Osteoblast (primary cell): Measurements from ENCODE around the gene HSPA9. TPM values are rescaled to one million over a fixed set of nuclear protein-coding genes. Genes with fewer than 3 reads are reported as not detected.

Experiments used
- DNase-seq: peaks from one replicate; pipeline ENCODE4 v3.0.0; 2011; ENCODE audit warnings: low spot score, mixed read lengths; ENCODE audit not compliant: insufficient read length; ENCODE audit errors: missing footprints
- H2AFZ ChIP-seq: 2 replicates; pipeline ENCODE4 v1.6.0; 2011; ENCODE audit warnings: mild to moderate bottlenecking, low read length
- H3K27ac ChIP-seq: 2 replicates; pipeline ENCODE4 v1.5.1; 2011; ENCODE audit warnings: mild to moderate bottlenecking, low read depth, low read length, moderate library complexity
- H3K27me3 ChIP-seq: 2 replicates; pipeline ENCODE4 v1.6.0; 2012; ENCODE audit warnings: mild to moderate bottlenecking, control low read depth, inconsistent platforms, low read length, moderate library complexity; ENCODE audit not compliant: insufficient read depth
- H3K36me3 ChIP-seq: 2 replicates; pipeline ENCODE4 v1.5.1; 2011; ENCODE audit warnings: mild to moderate bottlenecking, low read length, control low read depth, moderate library complexity; ENCODE audit not compliant: insufficient read depth
- H3K4me1 ChIP-seq: 2 replicates; pipeline ENCODE4 v1.5.1; 2011; ENCODE audit warnings: mild to moderate bottlenecking, low read length, control low read depth, moderate library complexity; ENCODE audit not compliant: insufficient read depth
- H3K4me2 ChIP-seq: 2 replicates; pipeline ENCODE4 v1.6.0; 2011; ENCODE audit warnings: mild to moderate bottlenecking, low read length; ENCODE audit not compliant: insufficient read depth
- H3K4me3 ChIP-seq: fragments of 200-600 bp; sonication (generic); 3 replicates; pipeline ENCODE4 v1.5.1; 2012; ENCODE audit warnings: mild to moderate bottlenecking, low read length, inconsistent platforms; ENCODE audit not compliant: insufficient read depth
- H3K79me2 ChIP-seq: 2 replicates; pipeline ENCODE4 v1.6.0; 2012; ENCODE audit warnings: mild to moderate bottlenecking, low read length, control low read depth, inconsistent platforms; ENCODE audit not compliant: insufficient read depth
- H3K9me3 ChIP-seq: 2 replicates; pipeline ENCODE4 v1.5.1; 2011; ENCODE audit warnings: low read depth, low read length, control low read depth
- H4K20me1 ChIP-seq: 2 replicates; pipeline ENCODE4 v1.6.0; 2012; ENCODE audit warnings: mild to moderate bottlenecking, low read length, control low read depth; ENCODE audit not compliant: insufficient read depth
- total RNA-seq: library from RNA; depleted of rRNA; stranded (reverse); fragments of >200 nt; gene quantifications from 2 replicates; pipeline ENCODE4 v1.2.3, GENCODE V29; 2012
- TF ChIP-seq, protein P1 (sequence below): IDR thresholded peaks from 2 replicates; pipeline ENCODE4 v1.5.1; 2011; ENCODE audit warnings: mild to moderate bottlenecking, low read depth, low read length, moderate library complexity; ENCODE audit errors: extremely low read depth

Gene HSPA9
- total RNA-seq, 1 donor, result 624 TPM

DNA sequence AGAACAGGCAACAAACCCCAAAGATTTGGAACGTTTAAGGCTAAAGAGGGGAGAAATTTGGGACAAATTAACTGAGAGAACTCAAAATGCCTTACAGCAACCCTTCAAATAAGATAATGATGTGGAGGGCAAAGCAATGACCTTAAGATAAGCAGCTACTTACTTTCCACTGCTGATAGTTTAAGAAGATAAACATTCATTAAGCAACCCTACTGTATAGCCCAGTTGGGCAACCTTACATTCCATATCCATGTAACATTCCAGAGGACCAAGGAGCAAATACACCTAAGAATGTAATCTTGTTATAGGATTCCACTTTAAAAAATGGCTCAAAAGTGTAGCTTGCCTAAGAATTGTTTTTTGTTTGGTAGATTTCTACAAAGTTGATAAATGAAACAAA, 47.0 kb downstream of the HSPA9 start:
- H3K79me2 ChIP-seq, result peaks cover 97% of the 10 kb centered on the region
- TF ChIP-seq, protein P1, sequence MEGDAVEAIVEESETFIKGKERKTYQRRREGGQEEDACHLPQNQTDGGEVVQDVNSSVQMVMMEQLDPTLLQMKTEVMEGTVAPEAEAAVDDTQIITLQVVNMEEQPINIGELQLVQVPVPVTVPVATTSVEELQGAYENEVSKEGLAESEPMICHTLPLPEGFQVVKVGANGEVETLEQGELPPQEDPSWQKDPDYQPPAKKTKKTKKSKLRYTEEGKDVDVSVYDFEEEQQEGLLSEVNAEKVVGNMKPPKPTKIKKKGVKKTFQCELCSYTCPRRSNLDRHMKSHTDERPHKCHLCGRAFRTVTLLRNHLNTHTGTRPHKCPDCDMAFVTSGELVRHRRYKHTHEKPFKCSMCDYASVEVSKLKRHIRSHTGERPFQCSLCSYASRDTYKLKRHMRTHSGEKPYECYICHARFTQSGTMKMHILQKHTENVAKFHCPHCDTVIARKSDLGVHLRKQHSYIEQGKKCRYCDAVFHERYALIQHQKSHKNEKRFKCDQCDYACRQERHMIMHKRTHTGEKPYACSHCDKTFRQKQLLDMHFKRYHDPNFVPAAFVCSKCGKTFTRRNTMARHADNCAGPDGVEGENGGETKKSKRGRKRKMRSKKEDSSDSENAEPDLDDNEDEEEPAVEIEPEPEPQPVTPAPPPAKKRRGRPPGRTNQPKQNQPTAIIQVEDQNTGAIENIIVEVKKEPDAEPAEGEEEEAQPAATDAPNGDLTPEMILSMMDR, result no peak
- H2AFZ ChIP-seq, result no peak overlapping the region
- no peak overlapping the region for H3K27ac ChIP-seq
- H3K9me3 ChIP-seq, result no peaks in the 10 kb centered on the region
- H3K4me1 ChIP-seq, result no peaks in the 10 kb centered on the region
- no peaks in the 10 kb centered on the region for H3K27me3 ChIP-seq
- H4K20me1 ChIP-seq, result peaks cover 76% of the 10 kb centered on the region
- no peak overlapping the region for H3K4me2 ChIP-seq
- peaks cover 26% of the 10 kb centered on the region for H3K36me3 ChIP-seq
- no peak overlapping the region for H3K4me3 ChIP-seq
- no peak for DNase-seq

DNA sequence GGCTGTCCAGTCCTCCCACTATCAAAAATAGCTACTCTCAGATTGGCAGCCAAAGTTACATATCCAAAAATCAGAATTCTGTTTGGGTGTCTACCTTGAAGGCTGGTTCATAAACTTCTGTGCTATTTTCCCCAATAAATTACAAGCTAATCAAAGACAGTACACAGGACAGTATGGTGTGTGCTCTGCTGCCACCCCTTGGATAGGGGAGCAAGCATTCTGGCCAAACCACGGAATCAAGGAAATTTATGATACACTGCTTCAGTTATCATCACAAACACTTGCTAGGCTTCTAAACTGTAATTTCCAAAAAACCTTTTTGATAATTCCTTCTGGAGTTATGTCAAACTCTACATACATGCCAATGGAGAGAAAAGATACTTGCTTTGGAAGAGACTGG, 48.0 kb downstream of the HSPA9 start:
- peaks cover 26% of the 10 kb centered on the region for H3K36me3 ChIP-seq
- H3K27ac ChIP-seq, result no peak overlapping the region
- TF ChIP-seq, protein P1, result peak; percentile 27

DNA sequence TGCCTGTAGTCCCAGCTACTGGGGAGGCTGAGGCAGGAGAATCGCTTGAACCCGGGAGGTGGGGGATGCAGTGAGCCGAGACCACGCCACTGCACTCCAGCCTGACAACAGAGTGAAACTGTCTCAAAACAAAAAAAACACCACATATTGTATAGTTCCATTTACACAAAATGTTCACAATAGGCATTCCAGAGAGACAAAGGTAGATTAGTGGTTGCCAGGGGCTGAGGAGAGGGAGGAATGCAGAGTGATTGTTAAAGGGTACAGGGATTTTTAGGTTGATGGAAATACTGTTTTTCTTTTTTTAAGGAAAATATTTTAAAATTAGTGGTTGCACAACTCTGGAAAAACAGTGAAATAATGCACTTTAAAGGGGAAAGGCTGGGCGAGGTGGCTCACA, 51.8 kb downstream of the HSPA9 start:
- TF ChIP-seq, protein P1, result no peak
- Histone ChIP-seq H3K9me3 (no peaks in the 10 kb centered on the region), H4K20me1 (peaks cover 48% of the 10 kb centered on the region), H3K4me3 (no peak overlapping the region), H2AFZ (no peak overlapping the region), H3K27me3 (no peaks in the 10 kb centered on the region), H3K79me2 (peaks cover 94% of the 10 kb centered on the region), H3K4me2 (no peak overlapping the region), H3K36me3 (peaks cover 28% of the 10 kb centered on the region), H3K27ac (no peak overlapping the region), H3K4me1 (peaks cover 10% of the 10 kb centered on the region)
- DNase-seq, result no peak

More for the DNA sequence above, 48.0 kb downstream of the HSPA9 start:
- H3K4me3 ChIP-seq, result no peak overlapping the region
- no peak overlapping the region for H3K4me2 ChIP-seq
- H2AFZ ChIP-seq, result no peak overlapping the region
- no peaks in the 10 kb centered on the region for H3K9me3 ChIP-seq
- no peaks in the 10 kb centered on the region for H3K27me3 ChIP-seq
- H3K4me1 ChIP-seq, result no peaks in the 10 kb centered on the region
- H4K20me1 ChIP-seq, result peaks cover 76% of the 10 kb centered on the region
- DNase-seq, result no peak
- peaks cover 97% of the 10 kb centered on the region for H3K79me2 ChIP-seq

DNA sequence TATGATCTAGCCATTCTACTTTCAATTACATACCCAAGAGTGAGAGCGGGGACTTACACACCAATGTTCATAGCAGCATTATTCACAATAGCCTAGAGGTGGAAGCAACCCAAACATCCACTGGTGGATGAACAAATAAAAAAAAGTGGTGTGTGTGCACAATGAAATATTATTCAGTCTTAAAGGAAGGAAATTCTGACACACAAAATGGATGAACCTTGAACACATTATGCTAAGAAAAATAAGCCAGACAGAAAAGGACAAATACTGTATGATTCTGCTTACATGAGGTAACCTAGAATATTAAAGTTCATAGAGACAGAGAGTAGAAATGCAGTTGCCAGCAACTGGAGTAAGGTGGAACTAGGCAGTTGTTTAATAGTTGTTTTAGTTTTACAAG, 54.2 kb downstream of the HSPA9 start:
- Histone ChIP-seq H3K36me3 (peaks cover 40% of the 10 kb centered on the region), H3K4me2 (no peak overlapping the region), H3K27ac (no peak overlapping the region), H3K4me1 (peaks cover 10% of the 10 kb centered on the region), H4K20me1 (peaks cover 40% of the 10 kb centered on the region), H3K9me3 (no peaks in the 10 kb centered on the region), H3K4me3 (no peak overlapping the region), H3K79me2 (peaks cover 93% of the 10 kb centered on the region), H3K27me3 (no peaks in the 10 kb centered on the region), H2AFZ (no peak overlapping the region)
- TF ChIP-seq, protein P1, result no peak
- no peak for DNase-seq
